CD4-positive, alpha-beta T cell (primary cell): ENCODE measurements around the gene SETD6. TPM values are rescaled to one million over a fixed set of nuclear protein-coding genes. Genes with fewer than 3 reads are reported as not detected.

Experiments used
- ATAC-seq: fragments of 200-7000 bp; cut with Tn5 transposase; one replicate; pipeline ENCODE4 v1.10.0; 2022; ENCODE audit warnings: mild to moderate bottlenecking; ENCODE audit not compliant: poor library complexity
- CTCF ChIA-PET: fragments of 350-600 bp; sonication (Branson Sonifier 250); formaldehyde crosslinking; loops from one replicate; lab custom pipeline; 2021; ENCODE audit warnings: antibody characterized with exemption, inconsistent platforms; lab: Charles Lee
- POLR2A ChIA-PET: fragments of 350-600 bp; sonication (Branson Sonifier 250); formaldehyde crosslinking; loops from one replicate; lab custom pipeline; 2021; ENCODE audit warnings: antibody characterized with exemption, inconsistent platforms; lab: Charles Lee
- DNase-seq, 14 experiments: peaks; one replicate each; pipeline ENCODE4 v3.0.0-alpha.2; 2013 to 2020; ENCODE audit warnings: mixed read lengths in 2 of 14
- H3K27ac ChIP-seq, 2 donors: one replicate each; pipeline versions ENCODE4 v1.5.1 to v1.7.0; 2013; ENCODE audit warnings: low read length in 2 of 2, low read depth in 1 of 2, mild to moderate bottlenecking in 1 of 2
- H3K27me3 ChIP-seq, 2 experiments: 1 replicate in 1 of 2; 2 replicates in 1 of 2; pipeline versions ENCODE4 v1.6.1 to v1.7.0; 2013; ENCODE audit warnings: low read length in 2 of 2, control low read depth in 1 of 2, mild to moderate bottlenecking in 1 of 2, moderate library complexity in 1 of 2; ENCODE audit not compliant: insufficient read depth in 2 of 2, control insufficient read depth in 1 of 2
- H3K36me3 ChIP-seq: one replicate; pipeline ENCODE4 v1.6.1; 2013; ENCODE audit warnings: low read length, control low read depth; ENCODE audit not compliant: insufficient read depth
- H3K4me1 ChIP-seq: one replicate; pipeline ENCODE4 v1.6.1; 2013; ENCODE audit warnings: low read length, control low read depth; ENCODE audit not compliant: insufficient read depth
- H3K4me3 ChIP-seq: one replicate; pipeline ENCODE4 v1.5.1; 2013; ENCODE audit warnings: mild to moderate bottlenecking, low read length, moderate library complexity
- H3K9me3 ChIP-seq, 2 experiments: 1 replicate in 1 of 2; 2 replicates in 1 of 2; pipeline versions ENCODE4 v1.6.1 to v1.7.0; 2013; ENCODE audit warnings: low read length in 2 of 2, mild to moderate bottlenecking in 2 of 2, control low read depth in 1 of 2, moderate library complexity in 1 of 2; ENCODE audit not compliant: control insufficient read depth in 1 of 2, insufficient read depth in 1 of 2
- H3K27ac Mint-ChIP-seq: one replicate; pipeline ENCODE4 v1.8.0; 2020; ENCODE audit warnings: mixed read lengths
- H3K27me3 Mint-ChIP-seq: one replicate; pipeline ENCODE4 v1.8.0; 2021; ENCODE audit warnings: mixed read lengths
- H3K36me3 Mint-ChIP-seq: one replicate; pipeline ENCODE4 v1.8.0; 2021; ENCODE audit warnings: low read depth, mixed read lengths
- H3K4me1 Mint-ChIP-seq: one replicate; pipeline ENCODE4 v1.8.0; 2021; ENCODE audit warnings: low read depth, mixed read lengths
- H3K4me3 Mint-ChIP-seq: one replicate; pipeline ENCODE4 v1.8.0; 2020; ENCODE audit warnings: mild to moderate bottlenecking, mixed read lengths
- H3K9me3 Mint-ChIP-seq: one replicate; pipeline ENCODE4 v1.8.0; 2020; ENCODE audit warnings: mixed read lengths
- intact Hi-C, 2 experiments: fragments of 100-400 bp; cut with DNase I in 1 of 2; cut with micrococcal nuclease in 1 of 2; formaldehyde crosslinking; loops; one replicate each; pipeline versions ENCODE4 v1.15.1 to v1.9.0; 2023 to 2025; cut with DNase I, micrococcal nuclease
- total RNA-seq, 174 experiments: library from RNA in 2 of 174; stranded (reverse) in 2 of 174; gene quantifications; one replicate each; pipeline ENCODE4 v1.2.3 and lab custom pipeline; 2021 to 2026
- TF ChIP-seq, protein P1 (sequence below): fragments of 200-600 bp; IDR thresholded peaks from one replicate; pipeline ENCODE4 v1.8.0; 2022; ENCODE audit warnings: antibody characterized with exemption, mild to moderate bottlenecking

The SETD6 gene
- total RNA-seq, 2 experiments from 2014 or later = 21.9 to 25.5 TPM

DNA sequence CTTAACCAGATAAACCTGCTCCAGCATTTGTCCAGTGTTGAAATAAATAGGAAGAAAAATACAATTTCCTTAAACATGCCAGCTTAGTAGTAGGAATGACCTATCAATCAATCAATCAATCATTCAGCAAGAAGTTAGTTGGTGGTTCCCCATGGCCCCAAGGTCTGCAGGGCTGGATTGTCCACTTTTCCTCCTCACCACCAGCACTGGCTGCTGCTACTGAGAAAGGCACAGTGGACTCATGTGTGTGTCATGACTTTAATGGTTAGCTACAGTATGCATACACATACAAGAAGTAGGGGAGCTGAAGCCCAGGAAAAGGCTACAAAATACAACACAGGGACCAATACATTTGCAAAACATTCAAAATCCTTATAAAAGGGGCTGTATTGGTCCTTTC lies 4.4 kb downstream of the SETD6 start:
- H3K4me1 Mint-ChIP-seq = peaks cover 30% of the 10 kb centered on the region
- H3K4me3 Mint-ChIP-seq = no peak overlapping the region
- no peak overlapping the region for H3K27ac Mint-ChIP-seq
- no peaks in the 10 kb centered on the region for H3K27me3 Mint-ChIP-seq
- no peaks in the 10 kb centered on the region for H3K9me3 Mint-ChIP-seq
- ChIA-PET CTCF (interaction anchor here (0.7 kb wide), 1 partner anchor 321 kb away, joined by 3 read pairs; no protein-coding TSS in a partner anchor), POLR2A (no interaction called here)
- TF ChIP-seq, protein P1, sequence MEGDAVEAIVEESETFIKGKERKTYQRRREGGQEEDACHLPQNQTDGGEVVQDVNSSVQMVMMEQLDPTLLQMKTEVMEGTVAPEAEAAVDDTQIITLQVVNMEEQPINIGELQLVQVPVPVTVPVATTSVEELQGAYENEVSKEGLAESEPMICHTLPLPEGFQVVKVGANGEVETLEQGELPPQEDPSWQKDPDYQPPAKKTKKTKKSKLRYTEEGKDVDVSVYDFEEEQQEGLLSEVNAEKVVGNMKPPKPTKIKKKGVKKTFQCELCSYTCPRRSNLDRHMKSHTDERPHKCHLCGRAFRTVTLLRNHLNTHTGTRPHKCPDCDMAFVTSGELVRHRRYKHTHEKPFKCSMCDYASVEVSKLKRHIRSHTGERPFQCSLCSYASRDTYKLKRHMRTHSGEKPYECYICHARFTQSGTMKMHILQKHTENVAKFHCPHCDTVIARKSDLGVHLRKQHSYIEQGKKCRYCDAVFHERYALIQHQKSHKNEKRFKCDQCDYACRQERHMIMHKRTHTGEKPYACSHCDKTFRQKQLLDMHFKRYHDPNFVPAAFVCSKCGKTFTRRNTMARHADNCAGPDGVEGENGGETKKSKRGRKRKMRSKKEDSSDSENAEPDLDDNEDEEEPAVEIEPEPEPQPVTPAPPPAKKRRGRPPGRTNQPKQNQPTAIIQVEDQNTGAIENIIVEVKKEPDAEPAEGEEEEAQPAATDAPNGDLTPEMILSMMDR = no peak
- Histone ChIP-seq H3K27me3 (no peaks in the 10 kb centered on the region), H3K4me3 (no peak overlapping the region), H3K4me1 (peaks cover 15% of the 10 kb centered on the region), H3K27ac (no peak overlapping the region), H3K36me3 (peaks cover 69% of the 10 kb centered on the region), H3K9me3 (no peaks in the 10 kb centered on the region)
- H3K36me3 Mint-ChIP-seq = peaks cover 79% of the 10 kb centered on the region
- intact Hi-C loops = loop anchor here in 1 of 2 experiments (2.0 to 5.0 kb wide), 2 partner anchors 107 to 322 kb away; partner anchors contain the start of gene CSNK2A2
- ATAC-seq (no peak), DNase-seq (no peak)

DNA sequence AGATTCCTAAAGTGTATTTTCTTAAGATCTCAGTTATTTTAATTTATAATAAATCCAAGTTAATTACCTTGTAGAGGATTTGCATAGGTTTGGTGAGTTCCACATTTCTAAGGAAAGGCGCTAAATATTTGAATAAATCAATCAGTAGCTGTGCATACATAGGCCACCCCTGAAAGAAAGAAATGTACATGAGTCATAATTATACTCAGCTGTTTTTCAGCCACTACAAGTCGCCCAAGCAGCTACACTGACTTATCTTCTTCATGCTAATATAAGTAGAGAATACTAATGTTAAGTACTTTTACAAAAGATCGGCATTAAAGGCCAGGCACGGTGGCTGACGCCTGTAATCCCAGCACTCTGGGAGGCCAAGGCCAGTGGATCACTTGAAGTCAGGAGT lies 14.9 kb downstream of the SETD6 start:
- no peak overlapping the region for H3K27ac ChIP-seq
- Mint-ChIP-seq H3K36me3 (peaks cover 96% of the 10 kb centered on the region), H3K27ac (no peak overlapping the region), H3K27me3 (no peaks in the 10 kb centered on the region), H3K9me3 (no peaks in the 10 kb centered on the region), H3K4me1 (no peaks in the 10 kb centered on the region), H3K4me3 (no peak overlapping the region)
- TF ChIP-seq, protein P1 = no peak
- H3K4me3 ChIP-seq = no peak overlapping the region
- ChIA-PET CTCF (no interaction called here), POLR2A (no interaction called here)
- no peaks in the 10 kb centered on the region for H3K27me3 ChIP-seq
- DNase-seq (no peak), ATAC-seq (no peak)
- H3K9me3 ChIP-seq = no peaks in the 10 kb centered on the region
- intact Hi-C loops = loop anchor here in 1 of 2 experiments (5.0 kb wide), 1 partner anchor 92 kb away; no protein-coding TSS in a partner anchor
- peaks cover 96% of the 10 kb centered on the region for H3K36me3 ChIP-seq
- no peaks in the 10 kb centered on the region for H3K4me1 ChIP-seq

DNA sequence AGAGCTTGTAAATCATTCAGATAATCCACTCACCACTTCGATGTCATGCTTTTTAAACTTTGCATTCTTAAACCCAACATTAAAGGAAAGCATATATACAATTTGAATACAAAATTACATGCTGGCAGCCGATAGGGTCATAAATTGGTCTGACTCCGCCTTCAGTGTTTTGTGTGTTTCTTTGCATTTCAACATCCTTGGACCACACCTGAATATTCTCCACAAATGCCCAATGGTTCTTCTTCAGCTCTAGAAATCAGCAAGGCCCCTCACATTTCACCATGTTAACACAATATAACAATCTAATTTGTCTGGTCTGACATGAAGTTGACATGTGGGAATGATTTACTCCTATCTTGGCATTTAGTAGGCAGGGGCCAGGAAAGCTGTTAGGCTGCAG lies 17.1 kb downstream of the SETD6 start:
- intact Hi-C loops = loop anchor here in 1 of 2 experiments (5.0 kb wide), 1 partner anchor 90 kb away; no protein-coding TSS in a partner anchor
- ATAC-seq (no peak), DNase-seq (no peak)
- no peak overlapping the region for H3K4me3 ChIP-seq
- TF ChIP-seq, protein P1 = no peak
- no peak overlapping the region for H3K27ac Mint-ChIP-seq
- H3K27me3 ChIP-seq = no peaks in the 10 kb centered on the region
- H3K9me3 Mint-ChIP-seq = no peaks in the 10 kb centered on the region
- H3K36me3 Mint-ChIP-seq = peaks cover 96% of the 10 kb centered on the region
- ChIA-PET CTCF (no interaction called here), POLR2A (no interaction called here)
- H3K9me3 ChIP-seq = no peaks in the 10 kb centered on the region
- H3K4me1 Mint-ChIP-seq = no peaks in the 10 kb centered on the region
- H3K4me3 Mint-ChIP-seq = no peak overlapping the region
- no peaks in the 10 kb centered on the region for H3K4me1 ChIP-seq
- H3K36me3 ChIP-seq = peaks cover 96% of the 10 kb centered on the region
- H3K27ac ChIP-seq = no peak overlapping the region
- no peaks in the 10 kb centered on the region for H3K27me3 Mint-ChIP-seq
